ENCODE measurements around the gene FSIP1.

Gene FSIP1

GRCh38 chr15:39756806-39757522, 25.7 kb downstream of the FSIP1 start:
- peaks cover 47% of the 10 kb centered on the region for H3K27me3 Mint-ChIP-seq (ENCODE audit: low read depth)
- H3K9me3 Mint-ChIP-seq = no peaks in the 10 kb centered on the region
- no peaks in the 10 kb centered on the region for H3K4me1 Mint-ChIP-seq (ENCODE audit: low read depth)
- no peaks in the 10 kb centered on the region for H3K36me3 Mint-ChIP-seq (ENCODE audit: low read depth)
- H3K4me3 Mint-ChIP-seq = no peak overlapping the region
- no peak overlapping the region for H3K27ac Mint-ChIP-seq

DNA sequence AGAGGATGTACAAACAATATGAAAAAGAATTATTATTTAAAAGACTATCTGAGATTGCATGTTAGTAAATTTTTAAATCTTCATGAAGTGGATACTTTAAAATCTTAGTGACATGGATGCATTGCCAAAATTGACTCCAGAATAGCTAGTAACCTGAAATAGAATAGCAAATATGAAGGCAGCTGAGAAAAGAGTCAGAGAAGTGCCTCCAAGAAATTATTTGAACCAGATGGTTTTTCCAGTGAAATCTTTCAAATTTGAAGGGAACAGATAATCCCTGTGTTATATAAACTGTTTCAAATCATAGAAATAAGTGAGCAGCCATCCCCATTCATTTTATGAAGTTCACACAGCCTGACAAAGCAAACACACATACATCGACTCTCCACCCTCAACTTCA, 29.6 kb downstream of the FSIP1 start:
- no peak overlapping the region for H3K4me3 Mint-ChIP-seq
- H3K27me3 Mint-ChIP-seq (ENCODE audit: low read depth) = peaks cover 57% of the 10 kb centered on the region
- no peaks in the 10 kb centered on the region for H3K9me3 Mint-ChIP-seq
- no peak overlapping the region for H3K27ac Mint-ChIP-seq
- no peaks in the 10 kb centered on the region for H3K36me3 Mint-ChIP-seq (ENCODE audit: low read depth)
- H3K4me1 Mint-ChIP-seq (ENCODE audit: low read depth) = no peaks in the 10 kb centered on the region

- Mint-ChIP-seq H3K36me3 (ENCODE audit: low read depth) (no peaks in the 10 kb centered on the region), H3K4me1 (ENCODE audit: low read depth) (no peaks in the 10 kb centered on the region), H3K27ac (no peak overlapping the region), H3K4me3 (no peak overlapping the region), H3K9me3 (no peaks in the 10 kb centered on the region), H3K27me3 (ENCODE audit: low read depth) (peaks cover 57% of the 10 kb centered on the region)
Observed at GRCh38 chr15:39752246-39752645, 30.4 kb downstream of the FSIP1 start.

DNA sequence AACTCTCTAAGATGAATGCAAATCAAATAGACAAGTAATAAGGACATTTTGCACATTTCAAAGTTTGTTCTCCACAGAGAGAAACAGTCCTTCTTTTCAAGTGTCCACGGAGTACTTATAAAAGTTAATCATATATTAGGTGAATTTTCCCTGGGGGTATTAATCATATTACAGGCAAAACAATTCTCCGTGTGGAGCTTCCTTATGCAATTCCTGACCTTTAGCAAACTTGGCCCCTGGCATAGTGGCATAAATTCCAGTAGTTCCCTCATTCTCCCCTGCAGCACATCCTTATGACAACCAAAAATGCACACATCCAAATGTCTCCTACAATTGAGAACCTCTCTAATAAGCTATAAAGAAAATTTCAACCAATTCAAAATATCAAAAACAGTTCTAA, 34.4 kb downstream of the FSIP1 start:
- H3K4me3 Mint-ChIP-seq = no peak overlapping the region
- H3K27ac Mint-ChIP-seq = no peak overlapping the region
- H3K9me3 Mint-ChIP-seq = no peaks in the 10 kb centered on the region
- no peaks in the 10 kb centered on the region for H3K4me1 Mint-ChIP-seq (ENCODE audit: low read depth)
- peaks cover 66% of the 10 kb centered on the region for H3K27me3 Mint-ChIP-seq (ENCODE audit: low read depth)
- H3K36me3 Mint-ChIP-seq (ENCODE audit: low read depth) = no peaks in the 10 kb centered on the region

GRCh38 chr15:39747326-39747725, 35.3 kb downstream of the FSIP1 start:
- no peak overlapping the region for H3K27ac Mint-ChIP-seq
- no peak overlapping the region for H3K4me3 Mint-ChIP-seq
- peaks cover 66% of the 10 kb centered on the region for H3K27me3 Mint-ChIP-seq (ENCODE audit: low read depth)
- H3K9me3 Mint-ChIP-seq = no peaks in the 10 kb centered on the region
- no peaks in the 10 kb centered on the region for H3K36me3 Mint-ChIP-seq (ENCODE audit: low read depth)
- no peaks in the 10 kb centered on the region for H3K4me1 Mint-ChIP-seq (ENCODE audit: low read depth)

DNA sequence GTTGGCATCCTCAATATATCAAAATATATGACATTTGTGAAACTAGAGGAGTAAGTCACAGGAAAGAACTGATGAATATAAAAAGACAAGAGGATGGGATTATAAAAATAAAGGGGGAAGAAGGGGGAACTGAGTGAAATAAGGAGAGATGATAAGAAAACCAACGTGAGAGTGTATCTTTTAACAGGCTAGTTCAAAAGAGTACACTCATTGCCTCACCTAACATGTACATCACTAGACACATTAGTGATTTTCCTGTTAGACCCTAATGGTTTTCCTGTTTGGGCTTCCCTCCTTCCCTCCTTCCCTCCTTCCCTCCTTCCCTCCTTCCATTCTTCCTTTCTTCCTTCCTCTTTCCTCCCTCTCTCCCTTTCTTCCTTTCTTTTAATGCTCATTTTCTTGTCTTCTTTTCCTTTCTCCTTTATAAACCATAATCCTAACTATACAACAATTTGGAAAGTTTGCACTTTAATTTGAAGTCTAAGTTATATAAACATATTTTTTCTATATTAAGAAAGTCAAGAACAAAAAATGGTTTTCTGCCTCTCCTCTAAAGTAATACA, 35.8 kb downstream of the FSIP1 start:
- H3K27ac Mint-ChIP-seq = no peak overlapping the region
- no peak overlapping the region for H3K4me3 Mint-ChIP-seq
- peaks cover 69% of the 10 kb centered on the region for H3K27me3 Mint-ChIP-seq (ENCODE audit: low read depth)
- no peaks in the 10 kb centered on the region for H3K4me1 Mint-ChIP-seq (ENCODE audit: low read depth)
- H3K36me3 Mint-ChIP-seq (ENCODE audit: low read depth) = no peaks in the 10 kb centered on the region
- H3K9me3 Mint-ChIP-seq = no peaks in the 10 kb centered on the region

DNA sequence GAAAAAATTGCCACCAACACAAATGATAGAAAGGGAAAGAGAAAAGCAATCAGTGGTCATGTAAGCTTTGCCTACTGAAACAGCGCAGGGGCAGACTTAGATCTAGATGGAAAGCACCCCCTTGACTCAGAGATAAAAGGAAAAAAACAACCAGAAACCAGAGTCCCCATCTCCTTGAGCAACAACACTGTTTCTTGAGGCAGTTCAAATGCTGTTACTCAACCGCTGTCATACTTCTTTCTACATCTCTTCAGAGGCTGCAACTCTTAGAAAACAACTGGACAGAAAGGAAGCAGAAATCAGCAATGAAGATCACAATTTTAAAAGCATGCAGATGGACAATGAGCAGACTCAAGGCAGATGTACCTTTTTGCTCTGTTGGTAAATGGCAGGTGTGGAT, 36.5 kb downstream of the FSIP1 start:
- Mint-ChIP-seq H3K36me3 (ENCODE audit: low read depth) (no peaks in the 10 kb centered on the region), H3K4me1 (ENCODE audit: low read depth) (no peaks in the 10 kb centered on the region), H3K27ac (no peak overlapping the region), H3K4me3 (no peak overlapping the region), H3K27me3 (ENCODE audit: low read depth) (peaks cover 69% of the 10 kb centered on the region), H3K9me3 (no peaks in the 10 kb centered on the region)

GRCh38 chr15:39745415-39745814, 37.2 kb downstream of the FSIP1 start:
- Mint-ChIP-seq H3K27me3 (ENCODE audit: low read depth) (peaks cover 65% of the 10 kb centered on the region), H3K36me3 (ENCODE audit: low read depth) (no peaks in the 10 kb centered on the region), H3K27ac (no peak overlapping the region), H3K4me1 (ENCODE audit: low read depth) (no peaks in the 10 kb centered on the region), H3K4me3 (no peak overlapping the region), H3K9me3 (no peaks in the 10 kb centered on the region)

- Mint-ChIP-seq H3K27me3 (ENCODE audit: low read depth) (peaks cover 56% of the 10 kb centered on the region), H3K36me3 (ENCODE audit: low read depth) (no peaks in the 10 kb centered on the region), H3K9me3 (no peaks in the 10 kb centered on the region), H3K4me3 (no peak overlapping the region), H3K4me1 (ENCODE audit: low read depth) (no peaks in the 10 kb centered on the region), H3K27ac (no peak overlapping the region)
Observed at GRCh38 chr15:39744334-39745103, 38.1 kb downstream of the FSIP1 start.

GRCh38 chr15:39743611-39744010, 39.0 kb downstream of the FSIP1 start:
- Mint-ChIP-seq H3K27ac (no peak overlapping the region), H3K36me3 (ENCODE audit: low read depth) (no peaks in the 10 kb centered on the region), H3K27me3 (ENCODE audit: low read depth) (peaks cover 54% of the 10 kb centered on the region), H3K9me3 (no peaks in the 10 kb centered on the region), H3K4me3 (no peak overlapping the region), H3K4me1 (ENCODE audit: low read depth) (no peaks in the 10 kb centered on the region)

DNA sequence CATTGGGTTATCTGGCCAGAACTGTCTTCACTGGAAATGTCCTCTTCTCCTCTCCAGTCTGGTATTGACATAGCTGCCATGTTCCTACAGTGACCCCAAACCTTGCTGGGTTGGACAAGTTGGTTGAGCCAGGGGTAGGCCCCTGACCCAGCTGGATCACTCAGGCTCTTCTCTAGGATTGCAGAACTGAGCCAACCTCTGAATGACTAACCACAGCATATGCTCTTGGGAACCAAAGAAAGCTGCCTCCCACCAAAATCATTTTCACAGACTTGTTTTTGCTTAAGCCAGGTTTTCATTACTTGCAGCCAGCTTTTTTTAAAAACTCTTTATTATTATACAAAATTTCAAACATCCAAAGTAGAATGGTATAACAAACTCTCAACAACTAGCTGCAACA, 41.4 kb downstream of the FSIP1 start:
- H3K27me3 Mint-ChIP-seq (ENCODE audit: low read depth) = peaks cover 46% of the 10 kb centered on the region
- no peaks in the 10 kb centered on the region for H3K9me3 Mint-ChIP-seq
- H3K4me1 Mint-ChIP-seq (ENCODE audit: low read depth) = no peaks in the 10 kb centered on the region
- no peak overlapping the region for H3K4me3 Mint-ChIP-seq
- H3K36me3 Mint-ChIP-seq (ENCODE audit: low read depth) = no peaks in the 10 kb centered on the region
- H3K27ac Mint-ChIP-seq = no peak overlapping the region

DNA sequence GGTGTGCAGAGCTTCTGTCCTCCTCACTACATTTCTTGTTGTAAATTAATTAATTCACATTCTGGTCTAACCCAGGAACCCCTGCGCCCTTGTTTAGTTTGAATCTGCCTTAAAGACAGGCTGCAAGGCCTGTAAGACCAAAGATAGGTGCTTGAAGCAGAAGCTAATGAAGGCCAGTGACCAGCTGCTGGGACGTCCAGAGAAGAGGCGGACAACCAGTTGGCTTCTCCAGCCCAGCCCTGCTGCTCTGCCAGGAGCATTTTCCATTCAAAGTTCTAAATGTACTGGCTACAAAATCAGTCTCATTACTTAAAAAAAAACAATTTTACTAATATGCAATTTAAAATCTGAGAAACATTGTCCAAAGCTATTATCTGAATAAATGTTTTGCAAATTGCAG, 43.6 kb downstream of the FSIP1 start:
- Mint-ChIP-seq H3K36me3 (ENCODE audit: low read depth) (no peaks in the 10 kb centered on the region), H3K27ac (no peak overlapping the region), H3K4me1 (ENCODE audit: low read depth) (no peaks in the 10 kb centered on the region), H3K4me3 (no peak overlapping the region), H3K27me3 (ENCODE audit: low read depth) (peaks cover 45% of the 10 kb centered on the region), H3K9me3 (no peaks in the 10 kb centered on the region)

DNA sequence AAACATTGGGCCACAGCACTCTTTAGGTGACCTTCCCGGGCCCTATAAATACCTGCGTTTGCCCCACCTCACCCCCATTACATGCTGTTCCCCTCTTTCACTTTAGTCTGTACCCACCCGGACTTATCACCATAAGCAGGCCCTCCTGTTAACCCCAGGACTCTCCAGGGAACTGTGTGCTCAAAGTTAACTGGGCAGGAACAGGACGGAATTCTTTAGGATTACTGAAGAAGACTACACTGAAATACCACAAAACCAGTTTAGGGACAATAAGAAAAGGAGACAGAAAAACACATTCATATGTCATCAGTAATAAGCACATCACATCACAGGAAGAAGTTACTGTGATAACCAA, 45.5 kb downstream of the FSIP1 start:
- Mint-ChIP-seq H3K27ac (no peak overlapping the region), H3K4me3 (no peak overlapping the region)

DNA sequence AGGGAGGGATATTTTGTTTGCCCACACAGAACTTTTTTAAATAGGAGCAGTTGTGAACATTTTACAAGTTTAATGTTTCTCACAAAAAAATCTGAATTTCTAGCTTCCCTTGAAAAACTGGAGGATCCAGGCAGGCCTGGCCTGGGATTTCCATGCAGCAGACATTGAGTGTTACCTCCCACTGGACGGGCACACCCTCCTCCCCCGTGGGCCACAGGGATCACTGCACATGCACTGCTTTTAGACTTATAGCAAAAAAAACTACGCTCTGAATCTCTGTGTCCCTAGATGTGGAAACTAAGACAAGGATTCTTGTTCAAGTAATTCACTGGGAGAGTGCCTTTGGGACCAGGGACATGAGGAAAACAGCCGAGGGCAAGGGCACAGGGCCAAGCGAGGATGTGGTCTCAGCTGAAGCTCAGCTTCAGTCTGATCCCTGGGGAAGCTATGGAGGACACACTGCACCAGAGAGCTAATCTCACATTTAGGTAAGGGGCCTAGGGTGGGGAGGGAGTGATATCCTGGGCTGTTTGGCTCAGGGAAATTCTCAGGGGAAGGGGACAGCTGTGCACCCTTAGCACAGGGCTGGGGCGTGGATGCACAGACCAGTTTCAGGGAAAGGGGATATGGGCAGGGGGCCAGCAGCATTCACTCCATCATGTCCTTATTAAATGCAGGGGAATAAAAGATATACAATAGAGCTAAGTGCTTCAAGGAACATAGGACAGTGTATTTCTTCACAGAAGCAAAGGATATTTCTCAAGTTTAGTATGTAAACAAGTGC, 46.0 kb downstream of the FSIP1 start:
- H3K27ac Mint-ChIP-seq = no peak overlapping the region
- H3K36me3 Mint-ChIP-seq (ENCODE audit: low read depth) = no peaks in the 10 kb centered on the region
- peaks cover 33% of the 10 kb centered on the region for H3K27me3 Mint-ChIP-seq (ENCODE audit: low read depth)
- H3K9me3 Mint-ChIP-seq = no peaks in the 10 kb centered on the region
- H3K4me1 Mint-ChIP-seq (ENCODE audit: low read depth) = no peaks in the 10 kb centered on the region
- H3K4me3 Mint-ChIP-seq = no peak overlapping the region

More for the DNA sequence above, 45.5 kb downstream of the FSIP1 start:
- Mint-ChIP-seq H3K9me3 (no peaks in the 10 kb centered on the region), H3K4me1 (ENCODE audit: low read depth) (no peaks in the 10 kb centered on the region), H3K27me3 (ENCODE audit: low read depth) (peaks cover 39% of the 10 kb centered on the region), H3K36me3 (ENCODE audit: low read depth) (no peaks in the 10 kb centered on the region)
